Measurements from ENCODE around the gene CHCHD4. TPM values are rescaled to one million over a fixed set of nuclear protein-coding genes. Genes with fewer than 3 reads are reported as not detected.

Gene CHCHD4
- total and polyA plus RNA-seq, 2 of the 8 experiments (the other 6 are each of a cell fraction or from before 2014, with no cell fraction given), result 15.0 to 22.3 TPM

DNA sequence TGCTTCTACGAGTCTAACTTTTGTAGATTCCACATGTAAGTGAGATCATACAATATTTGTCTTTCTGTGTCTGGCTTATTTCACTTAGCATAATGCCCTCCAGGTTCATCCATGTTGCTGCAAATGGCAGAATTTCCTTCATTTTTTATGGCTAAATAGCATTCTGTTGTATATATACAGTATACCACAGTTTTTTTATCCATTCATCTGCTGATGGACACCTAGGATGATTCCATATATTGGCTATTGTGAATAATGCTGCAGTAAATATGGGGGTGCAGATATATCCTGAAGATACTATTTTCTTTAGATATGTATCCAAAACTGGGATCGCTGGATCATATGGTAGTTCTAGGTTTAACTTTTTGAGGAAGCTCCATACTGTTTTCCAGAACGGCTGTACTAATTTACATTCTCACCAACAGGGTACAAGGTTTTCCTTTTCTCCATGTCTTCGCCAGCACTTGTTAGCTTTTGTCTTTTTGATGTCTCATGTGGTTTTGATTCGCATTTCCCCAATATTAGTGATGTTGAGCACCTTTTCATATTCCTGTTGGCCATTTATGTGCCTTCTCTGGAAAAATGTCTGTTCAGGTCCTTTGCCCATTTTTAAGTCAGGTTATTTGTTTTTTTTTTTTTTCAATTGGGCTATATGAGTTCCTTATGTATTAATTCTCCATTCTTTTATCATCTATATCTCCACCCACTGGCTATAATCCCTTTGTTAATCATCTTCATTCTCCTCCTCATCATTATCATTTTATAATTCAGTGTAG, 26.9 kb downstream of the CHCHD4 start:
- H3K4ac ChIP-seq (replicated peaks; ENCODE audit: insufficient read length, low read depth, low read length), result no peak overlapping the region
- no peak overlapping the region for H3K9ac ChIP-seq (replicated peaks in 1 of 4; ENCODE audit: extremely low read depth in 1 of 4, low read depth in 3 of 4, low read length in 3 of 4)
- H3K27me3 ChIP-seq (replicated peaks in 1 of 4; ENCODE audit: control insufficient read depth in 3 of 4, extremely low read depth in 1 of 4, insufficient read depth in 3 of 4, low read length in 3 of 4), result no peaks in the 10 kb centered on the region
- no peak overlapping the region for H3K18ac ChIP-seq (ENCODE audit: extremely low read depth, low read length)
- H4K20me1 ChIP-seq (replicated peaks in 1 of 2; ENCODE audit: control insufficient read depth in 1 of 2, insufficient read depth in 2 of 2, low read length in 2 of 2), result no peaks in the 10 kb centered on the region
- no peak overlapping the region for H3K4me2 ChIP-seq (ENCODE audit: insufficient read depth in 1 of 2, low read depth in 2 of 2, low read length in 2 of 2)
- no peak overlapping the region for H2AK5ac ChIP-seq (ENCODE audit: low read depth, low read length)
- H3K79me2 ChIP-seq (ENCODE audit: control insufficient read depth in 1 of 2, insufficient read depth in 2 of 2, low read length in 2 of 2), result no peaks in the 10 kb centered on the region
- H2BK15ac ChIP-seq (ENCODE audit: low read length), result no peak overlapping the region
- H3K4me3 ChIP-seq (ENCODE audit: extremely low read depth in 1 of 4, insufficient read depth in 2 of 4, low read depth in 3 of 4, low read length in 4 of 4), result no peak overlapping the region
- H3K9me3 ChIP-seq (ENCODE audit: insufficient read depth in 2 of 2, low read depth in 1 of 2, low read length in 1 of 2), result no peaks in the 10 kb centered on the region
- no peaks in the 10 kb centered on the region for H3K79me1 ChIP-seq (ENCODE audit: low read depth, low read length)
- H4K5ac ChIP-seq (ENCODE audit: insufficient read length, low read depth, low read length), result no peak overlapping the region
- no peak overlapping the region for H2BK20ac ChIP-seq (ENCODE audit: low read length)
- no peaks in the 10 kb centered on the region for H3K36me3 ChIP-seq (ENCODE audit: control insufficient read depth in 2 of 4, insufficient read depth in 4 of 4, low read length in 3 of 4)
- H2BK12ac ChIP-seq (ENCODE audit: low read depth, low read length), result no peak overlapping the region
- no peak overlapping the region for H3K56ac ChIP-seq (replicated peaks; ENCODE audit: insufficient read length, low read depth, low read length)
- CTCF ChIA-PET (ENCODE audit: partially characterized antibody), result no interaction called here
- H2BK120ac ChIP-seq (replicated peaks; ENCODE audit: low read depth, low read length), result no peak overlapping the region
- no peak overlapping the region for H3K23ac ChIP-seq (ENCODE audit: insufficient read length)
- H3K23me2 ChIP-seq (ENCODE audit: low read depth, low read length), result no peaks in the 10 kb centered on the region
- no peak for DNase-seq (ENCODE audit: low read depth in 1 of 2, low spot score in 2 of 2)
- H4K8ac ChIP-seq (ENCODE audit: extremely low read depth, insufficient read depth, low read length), result no peak overlapping the region
- H2BK5ac ChIP-seq (ENCODE audit: low read depth, low read length), result no peak overlapping the region
- no peak overlapping the region for H3K27ac ChIP-seq (ENCODE audit: low read depth, low read length)
- H3K14ac ChIP-seq (ENCODE audit: insufficient read length), result no peak overlapping the region
- POLR2A ChIA-PET (ENCODE audit: partially characterized antibody), result no interaction called here
- no peak overlapping the region for H4K91ac ChIP-seq (replicated peaks; ENCODE audit: insufficient read length, low read length)
- H2AFZ ChIP-seq (ENCODE audit: low read length), result no peak overlapping the region
- FAIRE-seq, result no peak
- no peaks in the 10 kb centered on the region for H3K4me1 ChIP-seq (replicated peaks in 1 of 4; ENCODE audit: control insufficient read depth in 3 of 4, insufficient read depth in 4 of 4, low read length in 3 of 4)
- 93% methylated on average over 5 of the region's 5 CpGs; no CpG with 5 or more reads in 1 of the 2 experiments for WGBS, 2 experiments (ENCODE audit: extremely low coverage in 1 of 2, insufficient coverage in 1 of 2, insufficient read length in 1 of 2, insufficient replicate concordance in 2 of 2, low coverage in 1 of 2, low lambda C conversion rate in 2 of 2, missing lambda C conversion rate in 1 of 2)
- TF ChIP-seq TAF7 (optimal IDR thresholded peaks at IDR 0.05; ENCODE audit: borderline replicate concordance, low read depth, low read length) (no peak), NRF1 (IDR thresholded peaks at IDR 0.05; ENCODE audit: low read depth, low read length) (no peak), NANOG (IDR thresholded peaks at IDR 0.05; ENCODE audit: insufficient read depth, low read depth, low read length, poor library complexity, severe bottlenecking) (no peak), TBP (IDR thresholded peaks at IDR 0.05; ENCODE audit: low read depth, low read length) (no peak), RNF2 (IDR thresholded peaks at IDR 0.05; ENCODE audit: borderline replicate concordance, low read depth, low read length, missing control alignments, poor library complexity, severe bottlenecking) (no peak), CHD1 (IDR thresholded peaks at IDR 0.05; ENCODE audit: low read depth, low read length) (no peak)
- TF ChIP-seq, protein P1, sequence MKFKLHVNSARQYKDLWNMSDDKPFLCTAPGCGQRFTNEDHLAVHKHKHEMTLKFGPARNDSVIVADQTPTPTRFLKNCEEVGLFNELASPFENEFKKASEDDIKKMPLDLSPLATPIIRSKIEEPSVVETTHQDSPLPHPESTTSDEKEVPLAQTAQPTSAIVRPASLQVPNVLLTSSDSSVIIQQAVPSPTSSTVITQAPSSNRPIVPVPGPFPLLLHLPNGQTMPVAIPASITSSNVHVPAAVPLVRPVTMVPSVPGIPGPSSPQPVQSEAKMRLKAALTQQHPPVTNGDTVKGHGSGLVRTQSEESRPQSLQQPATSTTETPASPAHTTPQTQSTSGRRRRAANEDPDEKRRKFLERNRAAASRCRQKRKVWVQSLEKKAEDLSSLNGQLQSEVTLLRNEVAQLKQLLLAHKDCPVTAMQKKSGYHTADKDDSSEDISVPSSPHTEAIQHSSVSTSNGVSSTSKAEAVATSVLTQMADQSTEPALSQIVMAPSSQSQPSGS (IDR thresholded peaks at IDR 0.05; ENCODE audit: low read length), result no peak
- TF ChIP-seq, protein P2, sequence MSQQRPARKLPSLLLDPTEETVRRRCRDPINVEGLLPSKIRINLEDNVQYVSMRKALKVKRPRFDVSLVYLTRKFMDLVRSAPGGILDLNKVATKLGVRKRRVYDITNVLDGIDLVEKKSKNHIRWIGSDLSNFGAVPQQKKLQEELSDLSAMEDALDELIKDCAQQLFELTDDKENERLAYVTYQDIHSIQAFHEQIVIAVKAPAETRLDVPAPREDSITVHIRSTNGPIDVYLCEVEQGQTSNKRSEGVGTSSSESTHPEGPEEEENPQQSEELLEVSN (IDR thresholded peaks at IDR 0.05), result no peak

Measured in H1 (cell line).